ELF-1 (cell line): ENCODE results near the gene ARRB1.

Experiments
- DNase-seq: peaks from one replicate; pipeline ENCODE4 v3.0.0-alpha.2; 2016; ENCODE audit warnings: low read depth, low spot score

The ARRB1 gene

GRCh38 chr11:75301601-75302345 lies 49.7 kb downstream of the ARRB1 start:
- no peak for DNase-seq

GRCh38 chr11:75301131-75301530 lies 50.3 kb downstream of the ARRB1 start:
- no peak for DNase-seq

- no peak for DNase-seq
These were observed 52.5 kb downstream of the ARRB1 start for GRCh38 chr11:75298976-75299260.

GRCh38 chr11:75298191-75298975 lies 53.1 kb downstream of the ARRB1 start:
- DNase-seq, result no peak

- DNase-seq, result no peak
These were observed 57.6 kb downstream of the ARRB1 start for GRCh38 chr11:75293903-75294302.

- DNase-seq, result no peak
These were observed 58.5 kb downstream of the ARRB1 start for GRCh38 chr11:75292943-75293342.

GRCh38 chr11:75291741-75292140 lies 59.7 kb downstream of the ARRB1 start:
- DNase-seq, result no peak

GRCh38 chr11:75289919-75290318 lies 61.5 kb downstream of the ARRB1 start:
- DNase-seq, result no peak

- no peak for DNase-seq
These were observed 62.0 kb downstream of the ARRB1 start for GRCh38 chr11:75289511-75289760.

- no peak for DNase-seq
These were observed 63.9 kb downstream of the ARRB1 start for GRCh38 chr11:75287579-75287978.

- no peak for DNase-seq
These were observed 64.5 kb downstream of the ARRB1 start for GRCh38 chr11:75286826-75287465.

- no peak for DNase-seq
These were observed 65.6 kb downstream of the ARRB1 start for GRCh38 chr11:75285776-75286360.

GRCh38 chr11:75283391-75283931 lies 68.0 kb downstream of the ARRB1 start:
- peak; percentile 75 for DNase-seq

GRCh38 chr11:75281469-75282095 lies 69.9 kb downstream of the ARRB1 start:
- no peak for DNase-seq

GRCh38 chr11:75280770-75281468 lies 70.5 kb downstream of the ARRB1 start:
- DNase-seq, result no peak

- peak; percentile 94 for DNase-seq
These were observed 71.2 kb downstream of the ARRB1 start for GRCh38 chr11:75280227-75280701.

GRCh38 chr11:75279273-75279672 lies 72.2 kb downstream of the ARRB1 start:
- DNase-seq, result peak; percentile 58

GRCh38 chr11:75277991-75278790 lies 73.3 kb downstream of the ARRB1 start:
- no peak for DNase-seq

GRCh38 chr11:75277211-75277805 lies 74.2 kb downstream of the ARRB1 start:
- DNase-seq, result no peak

- no peak for DNase-seq
These were observed 74.8 kb downstream of the ARRB1 start for GRCh38 chr11:75276686-75277085.
